ENCODE results near the gene BRMS1L.

GRCh38 chr14:35900741-35901140, 74.6 kb downstream of the BRMS1L start:
- no peak for TF ChIP-seq EZH2 (IDR thresholded peaks at IDR 0.05; ENCODE audit: insufficient read depth, poor library complexity, severe bottlenecking)
- TF ChIP-seq EZH2phosphoT487 (IDR thresholded peaks at IDR 0.05; ENCODE audit: insufficient read depth, low read depth) = no peak

All from GM23248 (cell line).